Measurements from ENCODE around the gene JSRP1. TPM values are rescaled to one million over a fixed set of nuclear protein-coding genes. Genes with fewer than 3 reads are reported as not detected.

Gene JSRP1
- total and polyA plus RNA-seq, 7 donors = 0.36 to 1.6 (median 1.0) TPM; not detected in 4

DNA sequence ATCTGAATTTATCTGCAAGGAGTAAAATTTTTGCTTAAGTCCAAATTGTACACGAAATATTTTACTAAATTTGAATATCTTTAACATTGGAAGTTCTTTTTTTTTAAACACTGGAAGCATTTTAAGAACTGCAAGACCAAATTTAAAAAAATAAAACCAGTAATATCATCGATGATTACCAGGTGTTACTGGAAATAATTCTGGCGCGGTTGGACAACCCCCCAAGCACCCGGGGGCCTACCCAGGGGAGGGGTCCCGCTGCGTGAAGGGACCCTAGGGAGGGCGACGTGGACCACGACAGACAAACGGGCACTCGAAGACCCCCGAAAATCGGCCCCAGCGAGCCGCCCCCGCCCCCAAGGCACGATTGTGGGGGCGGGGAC is 12.6 kb upstream of the JSRP1 start:
- 2% methylated on average over 19 of the region's 19 CpGs for WGBS, 2 donors

DNA sequence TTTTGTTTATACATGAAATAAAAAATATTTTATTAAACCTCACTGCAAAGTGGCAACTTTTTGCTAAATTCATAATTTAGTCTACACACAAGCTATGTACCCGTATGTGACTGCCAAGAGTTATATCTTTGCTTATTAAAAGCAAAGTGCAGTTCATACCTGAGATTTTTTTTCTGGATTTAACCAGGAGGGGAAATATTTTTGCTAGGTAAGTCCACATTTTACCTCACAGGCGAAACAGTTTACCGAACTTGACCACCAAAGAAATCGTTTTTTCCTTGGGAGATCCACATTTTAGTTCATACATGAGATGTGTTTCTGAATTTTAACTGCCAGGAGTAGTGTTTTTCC is 12.2 kb upstream of the JSRP1 start:
- peaks cover 0 to 44% (median 40%) of the 10 kb centered on the region in 4 donors for H3K4me1 ChIP-seq
- DNase-seq = no peak
- H3K27me3 ChIP-seq = no peaks in the 10 kb centered on the region
- WGBS, 2 donors = 87 to 89% methylated on average over 4 of the region's 4 CpGs
- H3K27ac ChIP-seq = peak overlapping the region; percentile 98 to 99 (median 98)
- intact Hi-C loops (cut with DNase I) = no loop called here
- H3K4me3 ChIP-seq = peak overlapping the region in 3 of 4 donors; percentile 44 to 94 (median 89)
- no peak for TF ChIP-seq POLR2A (IDR thresholded peaks at IDR 0.05)
- no peak for TF ChIP-seq EP300 (IDR thresholded peaks at IDR 0.05)
- TF ChIP-seq, protein P1, sequence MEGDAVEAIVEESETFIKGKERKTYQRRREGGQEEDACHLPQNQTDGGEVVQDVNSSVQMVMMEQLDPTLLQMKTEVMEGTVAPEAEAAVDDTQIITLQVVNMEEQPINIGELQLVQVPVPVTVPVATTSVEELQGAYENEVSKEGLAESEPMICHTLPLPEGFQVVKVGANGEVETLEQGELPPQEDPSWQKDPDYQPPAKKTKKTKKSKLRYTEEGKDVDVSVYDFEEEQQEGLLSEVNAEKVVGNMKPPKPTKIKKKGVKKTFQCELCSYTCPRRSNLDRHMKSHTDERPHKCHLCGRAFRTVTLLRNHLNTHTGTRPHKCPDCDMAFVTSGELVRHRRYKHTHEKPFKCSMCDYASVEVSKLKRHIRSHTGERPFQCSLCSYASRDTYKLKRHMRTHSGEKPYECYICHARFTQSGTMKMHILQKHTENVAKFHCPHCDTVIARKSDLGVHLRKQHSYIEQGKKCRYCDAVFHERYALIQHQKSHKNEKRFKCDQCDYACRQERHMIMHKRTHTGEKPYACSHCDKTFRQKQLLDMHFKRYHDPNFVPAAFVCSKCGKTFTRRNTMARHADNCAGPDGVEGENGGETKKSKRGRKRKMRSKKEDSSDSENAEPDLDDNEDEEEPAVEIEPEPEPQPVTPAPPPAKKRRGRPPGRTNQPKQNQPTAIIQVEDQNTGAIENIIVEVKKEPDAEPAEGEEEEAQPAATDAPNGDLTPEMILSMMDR (IDR thresholded peaks at IDR 0.05) = no peak
- no peak for TF ChIP-seq POLR2AphosphoS5 (IDR thresholded peaks at IDR 0.05)
- peaks cover 0 to 19% (median 13%) of the 10 kb centered on the region in 4 donors for H3K36me3 ChIP-seq
- no peaks in the 10 kb centered on the region for H3K9me3 ChIP-seq

More for the DNA sequence above, 12.6 kb upstream of the JSRP1 start:
- Histone ChIP-seq H3K27ac (peak overlapping the region; percentile 98 to 99 (median 98)), H3K4me1 (peaks cover 0 to 48% (median 44%) of the 10 kb centered on the region in 4 donors), H3K27me3 (no peaks in the 10 kb centered on the region), H3K4me3 (peak overlapping the region; percentile 44 to 94 (median 78)), H3K9me3 (no peaks in the 10 kb centered on the region), H3K36me3 (peaks cover 0 to 19% (median 13%) of the 10 kb centered on the region in 4 donors)
- no peak for DNase-seq
- TF ChIP-seq, protein P1 (IDR thresholded peaks at IDR 0.05) = no peak
- intact Hi-C loops (cut with DNase I) = loop anchor here (1.0 kb wide), 2 partner anchors 33 to 106 kb away; partner anchors contain the start of genes DOT1L, PLEKHJ1 and SF3A2

- H3K4me3 ChIP-seq = no peak overlapping the region
- intact Hi-C loops (cut with DNase I) = no loop called here
- H3K27me3 ChIP-seq = no peaks in the 10 kb centered on the region
- H3K4me1 ChIP-seq = peaks cover 0 to 24% (median 20%) of the 10 kb centered on the region in 4 donors
- TF ChIP-seq POLR2AphosphoS5 (IDR thresholded peaks at IDR 0.05) = peak in 1 of 4 donors; percentile 55
- no peak for TF ChIP-seq POLR2A (IDR thresholded peaks at IDR 0.05)
- H3K9me3 ChIP-seq = no peaks in the 10 kb centered on the region
- 37 to 44% methylated on average over 18 of the region's 18 CpGs for WGBS, 2 donors
- peak; percentile 94 for DNase-seq
- peak overlapping the region; percentile 34 to 61 (median 54) for H3K27ac ChIP-seq
- H3K36me3 ChIP-seq = peaks cover 0 to 1% (median under 1%) of the 10 kb centered on the region in 4 donors
Measured at GRCh38 chr19:2266183-2266993, 10.2 kb upstream of the JSRP1 start.

GRCh38 chr19:2261438-2262172 is 5.4 kb upstream of the JSRP1 start:
- Histone ChIP-seq H3K36me3 (no peaks in the 10 kb centered on the region), H3K27me3 (no peaks in the 10 kb centered on the region), H3K9me3 (no peaks in the 10 kb centered on the region), H3K4me1 (peaks cover 0 to 8% (median 5%) of the 10 kb centered on the region in 4 donors), H3K27ac (no peak overlapping the region), H3K4me3 (no peak overlapping the region)
- TF ChIP-seq, protein P1 (IDR thresholded peaks at IDR 0.05) = peak in 2 of 4 experiments; percentile 28
- TF ChIP-seq POLR2AphosphoS5 (IDR thresholded peaks at IDR 0.05) (no peak), POLR2A (IDR thresholded peaks at IDR 0.05) (no peak), EP300 (IDR thresholded peaks at IDR 0.05) (no peak)
- no peak for DNase-seq
- 70 to 72% methylated on average over 7 of the region's 7 CpGs for WGBS, 2 donors
- intact Hi-C loops (cut with DNase I) = no loop called here

- no peak for DNase-seq
- Histone ChIP-seq H3K27ac (no peak overlapping the region), H3K4me1 (no peaks in the 10 kb centered on the region), H3K4me3 (no peak overlapping the region), H3K9me3 (no peaks in the 10 kb centered on the region), H3K36me3 (no peaks in the 10 kb centered on the region), H3K27me3 (no peaks in the 10 kb centered on the region)
- TF ChIP-seq POLR2A (IDR thresholded peaks at IDR 0.05) = no peak
- intact Hi-C loops (cut with DNase I) = no loop called here
- 20 to 57% methylated on average over 11 of the region's 11 CpGs for WGBS, 2 donors
Measured at GRCh38 chr19:2260341-2260805, 4.2 kb upstream of the JSRP1 start.

Measured in sigmoid colon (tissue), 7 donors.